K562 (cell line): Measurements from ENCODE around the gene IGDCC3. TPM values are rescaled to one million over a fixed set of nuclear protein-coding genes. Genes with fewer than 3 reads are reported as not detected.
A peak's percentile ranks its signal among the peaks of the same experiment; 100 is the strongest.

Experiments
- ATAC-seq: fragments of 200-7000 bp; cut with Tn5 transposase; 3 replicates; pipeline ENCODE4 v1.9.1; 2020; ENCODE audit warnings: moderate library complexity
- BruUV-seq: library from RNA; stranded (reverse); fragments of 400-500 nt; replicated peaks from 2 replicates; lab custom pipeline; 2021; lab: Mats Ljungman, UMichigan
- CTCF ChIA-PET: fragments of 300-600 bp; formaldehyde crosslinking; extraction: SDS; loops from one replicate; lab custom pipeline; 2021; ENCODE audit warnings: low intra/inter-chr PET ratio; lab: Yijun Ruan, JAX
- POLR2A ChIA-PET: fragments of 300-600, 350-650 bp; sonication (Branson Sonifier 250); formaldehyde crosslinking; extraction: SDS; loops from one replicate; lab custom pipeline; 2021; ENCODE audit warnings: antibody characterized with exemption, inconsistent platforms; lab: Yijun Ruan, JAX
- DNase-seq, 4 experiments: peaks; one replicate each; pipeline versions ENCODE4 v3.0.0 to v3.0.0-alpha.2; 2011 to 2018; ENCODE audit warnings: low spot score in 3 of 4, mixed read lengths in 3 of 4; ENCODE audit errors: extremely low read depth in 1 of 4
- FAIRE-seq: peaks from 2 replicates; lab custom pipeline; 2011; peaks lifted over from hg19 to GRCh38; lab: Jason Lieb, UNC
- H2AFZ ChIP-seq: 2 replicates; pipeline ENCODE4 v1.6.0; 2011; ENCODE audit warnings: low read depth, low read length, control low read depth, inconsistent platforms
- H3K27ac ChIP-seq: fragments of 200-600 bp; 3 replicates; pipeline ENCODE4 v1.8.0; 2011; ENCODE audit warnings: low read depth, mild to moderate bottlenecking, control low read depth, inconsistent platforms, low read length, moderate library complexity, mixed read lengths; ENCODE audit errors: extremely low read depth
- H3K27me3 ChIP-seq, 2 experiments: fragments of 300-600 bp in 1 of 2; 2 replicates in 1 of 2; 3 replicates in 1 of 2; pipeline versions ENCODE4 v1.6.0 to v1.8.0; 2011; ENCODE audit warnings: inconsistent platforms in 2 of 2, low read length in 2 of 2, mild to moderate bottlenecking in 1 of 2, mixed read lengths in 1 of 2, moderate library complexity in 1 of 2; ENCODE audit not compliant: control insufficient read depth in 2 of 2, insufficient read depth in 2 of 2
- H3K36me3 ChIP-seq: fragments of 300-600 bp; 3 replicates; pipeline ENCODE4 v1.8.0; 2011; ENCODE audit warnings: mild to moderate bottlenecking, low read length, inconsistent platforms; ENCODE audit not compliant: control insufficient read depth, insufficient read depth
- H3K4me1 ChIP-seq, 2 experiments: fragments of 200-600 bp in 1 of 2; replicated peaks in 1 of 2; 2 replicates in 1 of 2; 3 replicates in 1 of 2; pipeline versions ENCODE4 v1.5.1 to v1.8.0; 2011; ENCODE audit warnings: inconsistent platforms in 2 of 2, low read length in 2 of 2, mild to moderate bottlenecking in 1 of 2, mixed read lengths in 1 of 2, moderate library complexity in 1 of 2; ENCODE audit not compliant: control insufficient read depth in 2 of 2, insufficient read depth in 2 of 2
- H3K4me2 ChIP-seq: 2 replicates; pipeline ENCODE4 v1.6.1; 2011; ENCODE audit warnings: low read length, control low read depth, inconsistent platforms, mixed read lengths; ENCODE audit not compliant: insufficient read depth
- H3K4me3 ChIP-seq: fragments of 200-600 bp; sonication (generic), shearing (Covaris generic); 2 replicates; pipeline ENCODE4 v1.5.1; 2016; ENCODE audit warnings: control low read depth, inconsistent platforms
- H3K79me2 ChIP-seq: fragments of 200-600 bp; 3 replicates; pipeline ENCODE4 v1.8.0; 2011; ENCODE audit warnings: low read length, inconsistent platforms; ENCODE audit not compliant: control insufficient read depth, insufficient read depth
- H3K9ac ChIP-seq, 2 experiments: 2 replicates each; pipeline versions ENCODE4 v1.6.0 to v1.6.1; 2011; ENCODE audit warnings: low read depth in 2 of 2, low read length in 2 of 2, control low read depth in 1 of 2, inconsistent platforms in 1 of 2, mild to moderate bottlenecking in 1 of 2, mixed read lengths in 1 of 2; ENCODE audit not compliant: insufficient read depth in 1 of 2
- H3K9me1 ChIP-seq: one replicate; pipeline ENCODE4 v1.6.0; 2011; ENCODE audit warnings: inconsistent platforms, mild to moderate bottlenecking, low read length, moderate library complexity; ENCODE audit not compliant: control insufficient read depth, insufficient read depth
- H3K9me3 ChIP-seq: replicated peaks from 2 replicates; pipeline ENCODE4 v1.5.1; 2011; ENCODE audit warnings: low read depth, low read length, inconsistent platforms; ENCODE audit not compliant: control insufficient read depth, insufficient read depth
- H4K20me1 ChIP-seq: replicated peaks from 2 replicates; pipeline ENCODE4 v1.6.1; 2011; ENCODE audit warnings: low read length, inconsistent platforms, mixed read lengths; ENCODE audit not compliant: control insufficient read depth, insufficient read depth
- ELF4 ChIP-seq: fragments of 450-650 bp; formaldehyde crosslinking; IDR thresholded peaks from 2 replicates; pipeline ENCODE4 v1.4.0; 2022; ENCODE audit warnings: missing genetic modification characterization
- FOXK1 ChIP-seq: sonication (generic); formaldehyde crosslinking; IDR thresholded peaks from 2 replicates; pipeline ENCODE4 v1.8.0; 2022; ENCODE audit warnings: missing genetic modification reagents, mild to moderate bottlenecking, borderline replicate concordance
- ILK ChIP-seq: fragments of 450-650 bp; IDR thresholded peaks from 2 replicates; pipeline ENCODE4 v1.6.1; 2016; ENCODE audit warnings: missing genetic modification characterization, low read depth, mild to moderate bottlenecking, missing compliant biosample characterization, moderate library complexity, borderline replicate concordance
- KLF1 ChIP-seq: fragments of 450-650 bp; IDR thresholded peaks from 2 replicates; pipeline ENCODE4 v1.6.1; 2016; ENCODE audit warnings: missing genetic modification characterization, missing compliant biosample characterization
- NBN ChIP-seq: fragments of 450-650 bp; IDR thresholded peaks from 2 replicates; pipeline ENCODE4 v1.6.1; 2016; ENCODE audit warnings: low read depth, mild to moderate bottlenecking
- RAD21 ChIP-seq, 2 experiments: fragments of 250-450 bp in 1 of 2; fragments of 450-650 bp in 1 of 2; sonication (Bioruptor Pico) in 1 of 2; formaldehyde crosslinking in 1 of 2; IDR thresholded peaks in 1 of 2; conservative IDR thresholded peaks in 1 of 2; 2 replicates each; pipeline versions ENCODE4 v1.4.0 to v1.8.0; 2020 to 2022; ENCODE audit warnings: mild to moderate bottlenecking in 2 of 2, moderate library complexity in 1 of 2
- RUNX1 ChIP-seq: sonication (generic); IDR thresholded peaks from 2 replicates; pipeline ENCODE4 v1.6.1; 2016; ENCODE audit warnings: antibody characterized with exemption, low read depth
- STAG1 ChIP-seq: sonication (generic); formaldehyde crosslinking; IDR thresholded peaks from 2 replicates; pipeline ENCODE4 v1.5.0; 2020; ENCODE audit warnings: missing genetic modification reagents, borderline replicate concordance
- ZNF224 ChIP-seq: sonication (generic); formaldehyde crosslinking; IDR thresholded peaks from 2 replicates; pipeline ENCODE4 v1.8.0; 2022; ENCODE audit warnings: mild to moderate bottlenecking, missing genetic modification reagents
- ZNF263 ChIP-seq: sonication (generic); formaldehyde crosslinking; IDR thresholded peaks from 2 replicates; pipeline ENCODE4 v1.8.0; 2022; ENCODE audit warnings: mild to moderate bottlenecking, missing genetic modification reagents, borderline replicate concordance
- ZNF274 ChIP-seq: IDR thresholded peaks from 2 replicates; pipeline ENCODE4 v1.6.1; 2011; ENCODE audit warnings: low read depth, mild to moderate bottlenecking, low read length, moderate library complexity, borderline replicate concordance
- ZNF589 ChIP-seq: fragments of 200-800 bp; sonication (Bioruptor generic); IDR thresholded peaks from 2 replicates; pipeline ENCODE4 v1.6.1; 2016; ENCODE audit warnings: low read depth, missing genetic modification characterization, missing compliant biosample characterization
- WGBS: fragments of 100-300 bp; shearing (Covaris generic); methylation state at CpG from one replicate; pipeline ENCODE4 v1.1.6; 2016; ENCODE audit warnings: low coverage, mixed read lengths; ENCODE audit not compliant: insufficient coverage; ENCODE audit errors: missing lambda C conversion rate; 5-methylcytosine and 5-hydroxymethylcytosine counted together
- in situ Hi-C: fragments of 300-500 bp; cut with MboI; formaldehyde crosslinking; loops from 4 replicates; pipeline ENCODE4 v1.15.0; 2018; ENCODE audit warnings: inconsistent platforms, mixed read lengths
- intact Hi-C: fragments of 100-400 bp; cut with micrococcal nuclease; formaldehyde crosslinking; loops from 2 replicates; pipeline ENCODE4 v1.14.2; 2022
- polyA plus RNA-seq, 8 experiments: library from polyadenylated mRNA; depleted of rRNA in 4 of 8; stranded (reverse) in 5 of 8; unstranded in 3 of 8; fragments of >200 nt; fragmentation: Nextera tagmentation in 2 of 8; fragmentation: Illumina TruSeq in 1 of 8; extraction: Ambion mirVana in 2 of 8; extraction: Trizol in 1 of 8; gene quantifications; 2 replicates each; pipeline versions ENCODE4 v1.2.1 to v1.2.3, GENCODE V29; 2011 to 2014; ENCODE audit warnings: inconsistent platforms in 1 of 8, missing spikeins in 1 of 8
- total RNA-seq, 7 experiments: library from RNA; depleted of rRNA in 6 of 7; stranded (reverse); fragments of >200 nt in 6 of 7; fragmentation: Illumina TruSeq in 2 of 7; extraction: Trizol in 2 of 7; gene quantifications; 2 replicates each; pipeline versions ENCODE4 v1.2.1 to v1.2.3, GENCODE V29; 2011 to 2021; ENCODE audit warnings: low replicate concordance in 1 of 7
- TF ChIP-seq, protein P1 (sequence below): fragments of 200-800 bp; sonication (Bioruptor generic); IDR thresholded peaks from 2 replicates; pipeline ENCODE4 v1.6.1; 2017; ENCODE audit warnings: missing genetic modification characterization, missing compliant biosample characterization
- TF ChIP-seq, protein P2 (sequence below), 2 experiments: IDR thresholded peaks in 1 of 2; conservative IDR thresholded peaks in 1 of 2; 2 replicates each; pipeline ENCODE4 v1.6.1; 2016; ENCODE audit warnings: low read depth in 2 of 2, mild to moderate bottlenecking in 1 of 2, missing compliant biosample characterization in 1 of 2, missing genetic modification characterization in 1 of 2, moderate library complexity in 1 of 2

Gene IGDCC3
- total and polyA plus RNA-seq, 9 of the 15 experiments (the other 6 are each of a cell fraction or from before 2014, with no cell fraction given): not detected

DNA sequence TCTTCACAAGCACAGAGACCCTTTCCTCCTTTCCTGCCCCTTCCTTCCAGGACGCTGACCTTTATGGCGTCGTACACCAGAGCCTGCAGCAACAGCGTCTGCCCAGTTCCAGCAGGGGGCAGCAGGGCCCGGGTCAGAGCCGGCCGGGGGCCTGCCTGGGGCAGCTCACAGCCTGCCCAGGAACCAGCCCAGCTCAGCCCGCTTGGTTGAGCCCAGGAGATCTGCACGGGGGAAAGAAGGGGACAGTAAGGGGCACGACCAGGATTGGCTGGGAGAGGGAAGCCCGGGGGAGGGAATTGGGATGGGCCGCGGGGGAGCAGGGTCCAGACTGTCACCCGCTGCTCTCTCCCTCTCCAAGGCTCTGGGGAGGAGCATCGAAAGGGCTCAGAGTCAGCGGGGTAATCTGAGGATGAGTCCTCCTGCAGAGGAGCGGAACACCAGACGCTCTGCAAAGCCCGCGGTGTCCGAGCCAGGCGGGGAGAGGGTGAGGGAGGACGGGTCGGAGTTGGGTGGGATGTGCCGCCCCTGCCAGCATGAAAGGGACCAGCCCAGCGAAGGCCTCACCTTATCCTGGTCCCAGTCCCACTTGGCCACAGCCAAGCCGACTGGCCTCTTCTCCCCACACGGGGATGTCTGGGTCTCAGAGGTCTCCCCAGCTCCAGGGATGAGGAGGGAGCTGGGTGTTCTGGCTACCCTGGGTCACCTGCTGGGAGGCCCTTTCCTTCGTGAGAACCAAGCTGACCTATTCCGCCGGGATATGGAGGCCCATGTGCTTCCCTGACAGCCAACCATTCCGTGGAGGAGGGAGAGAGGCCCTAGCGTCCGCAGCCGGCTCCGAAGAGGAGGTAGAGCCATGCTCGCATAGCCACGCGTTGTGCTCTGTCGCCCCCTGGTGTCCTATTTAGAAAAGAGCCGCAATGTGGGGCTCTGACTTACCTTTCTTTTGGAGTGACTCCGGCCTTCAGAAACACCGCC, 7.4 kb upstream of the IGDCC3 start:
- FAIRE-seq (peak; percentile 94), DNase-seq (peak; percentile 88 to 91 (median 90)), ATAC-seq (peak; percentile 96)
- in situ Hi-C loops: loop anchor here (5.0 to 10.0 kb wide), 3 partner anchors 63 to 330 kb away; no protein-coding TSS in a partner anchor
- ChIA-PET CTCF (interaction anchor here (0.6 to 2.8 kb wide), 10 partner anchors 16 to 654 kb away, joined by 3 to 66 read pairs (median 6); no protein-coding TSS in a partner anchor), POLR2A (interaction anchor here (0.5 to 3.5 kb wide), 5 partner anchors 12 to 308 kb away, joined by 3 to 21 read pairs (median 3); partner anchors contain the start of gene RNU5B-1)
- Histone ChIP-seq H3K4me1 (peaks cover 6 to 15% of the 10 kb centered on the region in 2 experiments; a peak in 4 of 5 replicates), H3K79me2 (no peaks in the 10 kb centered on the region), H3K4me2 (peak overlapping the region; percentile 83), H3K9ac (peak overlapping the region; percentile 33 to 82; a peak in 3 of 4 replicates), H4K20me1 (peaks cover 4% of the 10 kb centered on the region; the same call in 1 of the 2 replicates), H3K4me3 (peak overlapping the region; percentile 20; the same call in 1 of the 2 replicates), H3K27me3 (peaks cover 48 to 66% of the 10 kb centered on the region in 2 experiments; a peak in 4 of 5 replicates), H3K36me3 (no peaks in the 10 kb centered on the region), H3K9me1 (no peaks in the 10 kb centered on the region), H3K9me3 (no peaks in the 10 kb centered on the region), H2AFZ (peak overlapping the region; percentile 93), H3K27ac (no peak overlapping the region)
- WGBS: 4% methylated on average over 30 of the region's 43 CpGs
- intact Hi-C loops: loop anchor here (1.0 to 10.0 kb wide), 4 partner anchors 66 to 350 kb away; partner anchors contain the start of gene CLPX
- BruUV-seq: no TSS peak
- TF ChIP-seq ELF4 (CRISPR knock-in tag): no peak
- TF ChIP-seq ZNF263 (CRISPR knock-in tag): peak; percentile 88
- peak; percentile 86 to 96 for TF ChIP-seq RAD21 (CRISPR knock-in tag; conservative IDR thresholded peaks at IDR 0.05 in 1 of 2, IDR thresholded peaks at IDR 0.05 in 1 of 2)
- TF ChIP-seq ILK: no peak
- TF ChIP-seq NBN: no peak
- TF ChIP-seq KLF1 (tag): no peak
- TF ChIP-seq, protein P1, sequence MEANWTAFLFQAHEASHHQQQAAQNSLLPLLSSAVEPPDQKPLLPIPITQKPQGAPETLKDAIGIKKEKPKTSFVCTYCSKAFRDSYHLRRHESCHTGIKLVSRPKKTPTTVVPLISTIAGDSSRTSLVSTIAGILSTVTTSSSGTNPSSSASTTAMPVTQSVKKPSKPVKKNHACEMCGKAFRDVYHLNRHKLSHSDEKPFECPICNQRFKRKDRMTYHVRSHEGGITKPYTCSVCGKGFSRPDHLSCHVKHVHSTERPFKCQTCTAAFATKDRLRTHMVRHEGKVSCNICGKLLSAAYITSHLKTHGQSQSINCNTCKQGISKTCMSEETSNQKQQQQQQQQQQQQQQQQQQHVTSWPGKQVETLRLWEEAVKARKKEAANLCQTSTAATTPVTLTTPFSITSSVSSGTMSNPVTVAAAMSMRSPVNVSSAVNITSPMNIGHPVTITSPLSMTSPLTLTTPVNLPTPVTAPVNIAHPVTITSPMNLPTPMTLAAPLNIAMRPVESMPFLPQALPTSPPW (CRISPR knock-in tag): peak; percentile 48
- TF ChIP-seq, protein P2, sequence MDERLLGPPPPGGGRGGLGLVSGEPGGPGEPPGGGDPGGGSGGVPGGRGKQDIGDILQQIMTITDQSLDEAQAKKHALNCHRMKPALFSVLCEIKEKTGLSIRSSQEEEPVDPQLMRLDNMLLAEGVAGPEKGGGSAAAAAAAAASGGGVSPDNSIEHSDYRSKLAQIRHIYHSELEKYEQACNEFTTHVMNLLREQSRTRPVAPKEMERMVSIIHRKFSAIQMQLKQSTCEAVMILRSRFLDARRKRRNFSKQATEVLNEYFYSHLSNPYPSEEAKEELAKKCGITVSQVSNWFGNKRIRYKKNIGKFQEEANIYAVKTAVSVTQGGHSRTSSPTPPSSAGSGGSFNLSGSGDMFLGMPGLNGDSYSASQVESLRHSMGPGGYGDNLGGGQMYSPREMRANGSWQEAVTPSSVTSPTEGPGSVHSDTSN (CRISPR knock-in tag; IDR thresholded peaks at IDR 0.05; ENCODE audit: low read depth): no peak
- TF ChIP-seq, protein P2 (tag; conservative IDR thresholded peaks at IDR 0.05; ENCODE audit: low read depth): no peak
- no peak for TF ChIP-seq ZNF589 (CRISPR knock-in tag)
- TF ChIP-seq ZNF274: no peak
- TF ChIP-seq ZNF224 (CRISPR knock-in tag): 0 out of 2 replicates have a peak, but pooled peaks have one; percentile 69
- TF ChIP-seq FOXK1 (CRISPR knock-in tag): no peak
- no peak for TF ChIP-seq RUNX1
- TF ChIP-seq STAG1 (CRISPR knock-in tag): peak; percentile 78
